GM23338 (cell line): Measurements from ENCODE around the gene GOLT1A. TPM values are rescaled to one million over a fixed set of nuclear protein-coding genes. Genes with fewer than 3 reads are reported as not detected.

Experiments used
- ATAC-seq: fragments of 200-7000 bp; cut with Tn5 transposase; 3 replicates; pipeline ENCODE4 v1.9.1; 2020
- DNase-seq: peaks from one replicate; pipeline ENCODE4 v3.0.0-alpha.2; 2015; ENCODE audit warnings: low spot score
- H2AFZ ChIP-seq: fragments of 200-600 bp; sonication (generic); 2 replicates; pipeline ENCODE4 v1.8.0; 2016; ENCODE audit warnings: antibody characterized with exemption, mild to moderate bottlenecking, moderate library complexity
- H3F3A ChIP-seq: fragments of 200-600 bp; sonication (generic); replicated peaks from 2 replicates; pipeline ENCODE4 v1.8.0; 2017; ENCODE audit warnings: antibody characterized with exemption, mixed run types, low read depth
- H3K27ac ChIP-seq: fragments of 200-600 bp; sonication (generic); 2 replicates; pipeline ENCODE4 v1.6.1; 2016; ENCODE audit warnings: low read depth
- H3K27me3 ChIP-seq: fragments of 200-600 bp; sonication (generic); 2 replicates; pipeline ENCODE4 v1.8.0; 2016; ENCODE audit warnings: mild to moderate bottlenecking, mixed run types, moderate library complexity; ENCODE audit not compliant: insufficient read depth
- H3K36me3 ChIP-seq: fragments of 200-600 bp; sonication (generic); 2 replicates; pipeline ENCODE4 v1.8.0; 2016; ENCODE audit warnings: mild to moderate bottlenecking; ENCODE audit not compliant: insufficient read depth
- H3K4me1 ChIP-seq: fragments of 200-600 bp; sonication (generic); 2 replicates; pipeline ENCODE4 v1.8.0; 2016; ENCODE audit warnings: mild to moderate bottlenecking, moderate library complexity; ENCODE audit not compliant: insufficient read depth
- H3K4me2 ChIP-seq: fragments of 200-600 bp; sonication (generic); 2 replicates; pipeline ENCODE4 v1.7.1; 2017; ENCODE audit warnings: mixed run types
- H3K4me3 ChIP-seq: fragments of 200-600 bp; sonication (generic); 2 replicates; pipeline ENCODE4 v1.6.1; 2016; ENCODE audit warnings: mixed run types
- H3K79me2 ChIP-seq: fragments of 200-600 bp; sonication (generic); replicated peaks from 2 replicates; pipeline ENCODE4 v1.8.0; 2017; ENCODE audit warnings: mild to moderate bottlenecking; ENCODE audit not compliant: insufficient read depth
- H3K9me2 ChIP-seq: fragments of 200-600 bp; sonication (generic); 2 replicates; pipeline ENCODE4 v1.8.0; 2017; ENCODE audit not compliant: insufficient read depth
- H4K20me1 ChIP-seq: fragments of 200-600 bp; sonication (generic); replicated peaks from 2 replicates; pipeline ENCODE4 v1.8.0; 2017; ENCODE audit warnings: mild to moderate bottlenecking; ENCODE audit not compliant: insufficient read depth
- H3K27ac Mint-ChIP-seq: 2 replicates; pipeline ENCODE4 v1.8.0; 2020; ENCODE audit warnings: inconsistent platforms, mild to moderate bottlenecking, moderate library complexity, mixed read lengths
- H3K27me3 Mint-ChIP-seq: 3 replicates; pipeline ENCODE4 v1.8.0; 2022; ENCODE audit warnings: low read depth, mild to moderate bottlenecking, moderate library complexity, mixed read lengths, inconsistent platforms; ENCODE audit not compliant: insufficient read depth, poor library complexity
- H3K36me3 Mint-ChIP-seq: 3 replicates; pipeline ENCODE4 v1.8.0; 2021; ENCODE audit warnings: low read depth, mild to moderate bottlenecking, inconsistent platforms, moderate library complexity, mixed read lengths
- H3K4me1 Mint-ChIP-seq: 3 replicates; pipeline ENCODE4 v1.8.0; 2020; ENCODE audit warnings: mild to moderate bottlenecking, inconsistent platforms, mixed read lengths
- H3K4me3 Mint-ChIP-seq: 3 replicates; pipeline ENCODE4 v1.8.0; 2021; ENCODE audit warnings: moderate library complexity, mild to moderate bottlenecking, inconsistent platforms, mixed read lengths
- H3K9me3 Mint-ChIP-seq: 3 replicates; pipeline ENCODE4 v1.8.0; 2020; ENCODE audit warnings: moderate library complexity, mild to moderate bottlenecking, inconsistent platforms, mixed read lengths
- CREB1 ChIP-seq: fragments of 250-450 bp; sonication (Bioruptor Pico); IDR thresholded peaks from 2 replicates; pipeline ENCODE4 v1.5.0; 2020; ENCODE audit warnings: low read depth, mild to moderate bottlenecking, moderate library complexity
- ETS1 ChIP-seq: IDR thresholded peaks from 2 replicates; pipeline ENCODE4 v1.6.1; 2016; ENCODE audit warnings: antibody characterized with exemption
- EZH2 ChIP-seq: fragments of 200-600 bp; sonication (generic); IDR thresholded peaks from one replicate; pipeline ENCODE4 v1.8.0; 2017; ENCODE audit warnings: antibody characterized with exemption, mild to moderate bottlenecking, low read depth; ENCODE audit not compliant: unreplicated experiment
- EZH2phosphoT487 ChIP-seq: fragments of 200-600 bp; sonication (generic); IDR thresholded peaks from one replicate; pipeline ENCODE4 v1.8.1; 2018; ENCODE audit warnings: antibody characterized with exemption; ENCODE audit not compliant: unreplicated experiment
- JUNB ChIP-seq: IDR thresholded peaks from one replicate; pipeline ENCODE4 v1.6.1; 2016; ENCODE audit warnings: antibody characterized with exemption; ENCODE audit not compliant: unreplicated experiment
- NANOG ChIP-seq: IDR thresholded peaks from 2 replicates; pipeline ENCODE4 v1.6.1; 2016; ENCODE audit warnings: antibody characterized with exemption, borderline replicate concordance
- POLR2AphosphoS5 ChIP-seq: IDR thresholded peaks from 2 replicates; pipeline ENCODE4 v1.6.1; 2016; ENCODE audit warnings: antibody characterized with exemption, low read depth
- REST ChIP-seq: IDR thresholded peaks from one replicate; pipeline ENCODE4 v1.6.1; 2018; ENCODE audit warnings: antibody characterized with exemption; ENCODE audit not compliant: unreplicated experiment
- STAT1 ChIP-seq: IDR thresholded peaks from one replicate; pipeline ENCODE4 v1.6.1; 2016; ENCODE audit warnings: antibody characterized with exemption; ENCODE audit not compliant: unreplicated experiment
- ZNF114 ChIP-seq: fragments of 250-450 bp; sonication (Bioruptor Pico); IDR thresholded peaks from 2 replicates; pipeline ENCODE4 v1.5.0; 2020; ENCODE audit warnings: mild to moderate bottlenecking, moderate library complexity
- ZNF331 ChIP-seq: fragments of 250-450 bp; sonication (Bioruptor Pico); IDR thresholded peaks from 2 replicates; pipeline ENCODE4 v1.5.0; 2020; ENCODE audit warnings: low read depth, mild to moderate bottlenecking, moderate library complexity
- polyA plus RNA-seq: library from polyadenylated mRNA; unstranded; fragments of >200 nt; fragmentation: Nextera tagmentation; extraction: Ambion mirVana; gene quantifications from 2 replicates; pipeline ENCODE4 v1.2.1, GENCODE V29; 2016
- total RNA-seq: library from RNA; depleted of rRNA; stranded (reverse); fragments of >200 nt; shearing (Covaris generic); gene quantifications from 2 replicates; pipeline ENCODE4 v1.2.3, GENCODE V29; 2014
- TF ChIP-seq, protein P1 (sequence below), 2 experiments: fragments of 200-600 bp in 1 of 2; sonication (generic) in 1 of 2; conservative IDR thresholded peaks; 2 replicates each; pipeline versions ENCODE4 v1.5.1 to v1.6.1; 2016 to 2017; ENCODE audit warnings: antibody characterized with exemption in 2 of 2, low read depth in 2 of 2, mild to moderate bottlenecking in 2 of 2, moderate library complexity in 1 of 2

Gene GOLT1A
- total and polyA plus RNA-seq, 2 experiments from 2014 or later: 3.0 to 7.2 TPM

DNA sequence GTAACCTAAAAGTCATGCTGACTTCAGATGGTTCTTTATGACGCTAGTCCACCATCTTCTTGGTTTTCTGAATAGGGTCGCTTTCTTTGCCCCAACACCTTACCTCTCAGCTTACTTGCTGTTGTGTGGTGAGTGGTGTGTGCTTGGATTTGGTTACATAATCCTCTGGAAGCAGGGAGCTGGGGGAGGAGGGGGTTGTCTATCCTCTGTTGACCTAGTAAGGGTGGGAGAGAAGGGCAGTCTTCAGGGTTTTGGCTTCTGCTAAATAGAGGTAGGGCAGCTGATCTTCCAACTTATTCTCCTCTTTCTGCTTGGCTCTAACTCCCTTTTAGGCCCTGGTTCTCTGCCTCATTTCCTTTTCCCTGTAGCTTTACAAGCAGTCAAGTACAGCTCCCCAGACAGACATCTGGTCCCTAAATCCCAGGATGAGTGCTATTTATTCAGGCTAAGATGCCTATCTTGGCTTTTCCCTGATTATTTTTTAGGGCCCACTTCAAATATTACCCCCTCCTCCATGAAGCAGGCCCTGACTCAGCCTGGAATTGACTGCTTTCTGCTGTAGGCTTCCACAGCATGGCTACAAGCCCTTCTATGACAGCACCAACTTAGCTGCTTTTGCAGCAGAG is 41.3 kb downstream of the GOLT1A start:
- H3K4me1 ChIP-seq: no peaks in the 10 kb centered on the region
- H3K79me2 ChIP-seq: no peaks in the 10 kb centered on the region
- H3K27ac ChIP-seq: no peak overlapping the region
- Mint-ChIP-seq H3K27ac (no peak overlapping the region), H3K27me3 (no peaks in the 10 kb centered on the region), H3K4me3 (no peak overlapping the region), H3K36me3 (peaks cover 8% of the 10 kb centered on the region; the same call in 2 of the 3 replicates), H3K4me1 (no peaks in the 10 kb centered on the region), H3K9me3 (peaks cover 37% of the 10 kb centered on the region)
- H3K4me2 ChIP-seq: no peak overlapping the region
- H3K36me3 ChIP-seq: 0 out of 2 replicates have a peak, but pooled peaks cover 5% of the 10 kb centered on the region
- H3K9me2 ChIP-seq: 0 out of 2 replicates have a peak, but pooled peaks cover 5% of the 10 kb centered on the region
- TF ChIP-seq ZNF114 (CRISPR knock-in tag) (no peak), EZH2phosphoT487 (no peak), NANOG (no peak), STAT1 (no peak), POLR2AphosphoS5 (no peak)
- TF ChIP-seq, protein P1, sequence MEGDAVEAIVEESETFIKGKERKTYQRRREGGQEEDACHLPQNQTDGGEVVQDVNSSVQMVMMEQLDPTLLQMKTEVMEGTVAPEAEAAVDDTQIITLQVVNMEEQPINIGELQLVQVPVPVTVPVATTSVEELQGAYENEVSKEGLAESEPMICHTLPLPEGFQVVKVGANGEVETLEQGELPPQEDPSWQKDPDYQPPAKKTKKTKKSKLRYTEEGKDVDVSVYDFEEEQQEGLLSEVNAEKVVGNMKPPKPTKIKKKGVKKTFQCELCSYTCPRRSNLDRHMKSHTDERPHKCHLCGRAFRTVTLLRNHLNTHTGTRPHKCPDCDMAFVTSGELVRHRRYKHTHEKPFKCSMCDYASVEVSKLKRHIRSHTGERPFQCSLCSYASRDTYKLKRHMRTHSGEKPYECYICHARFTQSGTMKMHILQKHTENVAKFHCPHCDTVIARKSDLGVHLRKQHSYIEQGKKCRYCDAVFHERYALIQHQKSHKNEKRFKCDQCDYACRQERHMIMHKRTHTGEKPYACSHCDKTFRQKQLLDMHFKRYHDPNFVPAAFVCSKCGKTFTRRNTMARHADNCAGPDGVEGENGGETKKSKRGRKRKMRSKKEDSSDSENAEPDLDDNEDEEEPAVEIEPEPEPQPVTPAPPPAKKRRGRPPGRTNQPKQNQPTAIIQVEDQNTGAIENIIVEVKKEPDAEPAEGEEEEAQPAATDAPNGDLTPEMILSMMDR (conservative IDR thresholded peaks at IDR 0.05; ENCODE audit: low read depth in 2 of 2): no peak
- no peak overlapping the region for H3K4me3 ChIP-seq
- H3K27me3 ChIP-seq: no peaks in the 10 kb centered on the region
- no peaks in the 10 kb centered on the region for H3F3A ChIP-seq
- H4K20me1 ChIP-seq: no peaks in the 10 kb centered on the region
- DNase-seq (no peak), ATAC-seq (no peak)
- no peak overlapping the region for H2AFZ ChIP-seq

GRCh38 chr1:204171751-204172178 is 42.0 kb downstream of the GOLT1A start:
- Histone ChIP-seq H3K27me3 (no peaks in the 10 kb centered on the region), H3K4me3 (no peak overlapping the region), H3K4me2 (no peak overlapping the region), H3K79me2 (no peaks in the 10 kb centered on the region), H3K27ac (no peak overlapping the region), H3K9me2 (0 out of 2 replicates have a peak, but pooled peaks cover 5% of the 10 kb centered on the region), H4K20me1 (no peaks in the 10 kb centered on the region), H2AFZ (no peak overlapping the region), H3K36me3 (0 out of 2 replicates have a peak, but pooled peaks cover 5% of the 10 kb centered on the region), H3F3A (no peaks in the 10 kb centered on the region), H3K4me1 (no peaks in the 10 kb centered on the region)
- no peak overlapping the region for H3K4me3 Mint-ChIP-seq
- ATAC-seq: no peak
- H3K9me3 Mint-ChIP-seq: peaks cover 38% of the 10 kb centered on the region
- DNase-seq: peak; percentile 28
- no peak overlapping the region for H3K27ac Mint-ChIP-seq
- peaks cover 8% of the 10 kb centered on the region; the same call in 2 of the 3 replicates for H3K36me3 Mint-ChIP-seq
- TF ChIP-seq ZNF331: no peak
- TF ChIP-seq REST: no peak
- TF ChIP-seq JUNB: no peak
- no peak for TF ChIP-seq EZH2
- no peak for TF ChIP-seq POLR2AphosphoS5
- no peak for TF ChIP-seq CREB1
- TF ChIP-seq STAT1: no peak
- TF ChIP-seq NANOG: no peak
- TF ChIP-seq ETS1: no peak
- TF ChIP-seq EZH2phosphoT487: no peak
- H3K4me1 Mint-ChIP-seq: no peaks in the 10 kb centered on the region
- no peaks in the 10 kb centered on the region for H3K27me3 Mint-ChIP-seq
